NCI-H2171 treated with DMSO at 0.1 percent for 48 hours (cell line): ENCODE measurements around the gene MAP3K9.

ENCODE experiments used
- DNase-seq: peaks from one replicate; lab custom pipeline; 2025; lab: John Stamatoyannopoulos, UW

Gene MAP3K9

DNA sequence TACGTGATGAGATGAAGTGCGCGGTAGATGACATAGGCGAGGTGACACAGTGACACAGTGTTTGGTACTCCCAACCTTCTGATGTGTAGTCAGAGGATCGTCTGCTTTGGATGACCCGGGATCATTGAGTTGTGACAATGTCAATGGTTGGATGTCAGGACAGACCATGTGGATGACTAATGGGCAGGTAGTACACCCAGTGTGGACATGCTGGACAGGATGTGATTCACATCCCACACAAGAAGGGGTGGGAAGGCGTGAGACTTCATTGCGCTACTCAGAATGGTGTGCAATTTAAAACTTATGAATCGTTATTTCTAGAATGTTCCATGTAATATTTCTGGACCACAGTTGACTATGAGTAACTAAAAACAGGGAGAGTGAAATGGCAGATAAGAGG lies 23.8 kb downstream of the MAP3K9 start:
- DNase-seq = no peak

DNA sequence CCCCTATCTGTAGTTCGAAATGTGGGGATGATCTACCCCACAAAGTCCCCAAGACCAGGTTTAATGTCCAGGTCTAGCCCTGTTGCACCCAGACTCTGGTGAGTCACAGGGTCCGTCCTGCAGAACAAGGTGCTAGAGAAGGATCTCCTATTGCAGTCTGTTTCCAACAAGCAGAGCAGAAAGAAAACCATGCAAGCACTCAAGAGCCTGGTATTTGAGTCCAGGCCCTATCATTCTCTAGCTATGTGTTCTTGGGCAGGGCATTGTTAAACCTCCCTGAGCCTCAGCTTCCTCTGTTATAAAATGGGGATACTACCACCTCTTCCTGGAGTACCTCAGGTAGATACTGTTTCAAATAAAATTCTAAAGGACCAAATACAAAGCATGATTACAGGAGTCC lies 24.4 kb downstream of the MAP3K9 start:
- no peak for DNase-seq

DNA sequence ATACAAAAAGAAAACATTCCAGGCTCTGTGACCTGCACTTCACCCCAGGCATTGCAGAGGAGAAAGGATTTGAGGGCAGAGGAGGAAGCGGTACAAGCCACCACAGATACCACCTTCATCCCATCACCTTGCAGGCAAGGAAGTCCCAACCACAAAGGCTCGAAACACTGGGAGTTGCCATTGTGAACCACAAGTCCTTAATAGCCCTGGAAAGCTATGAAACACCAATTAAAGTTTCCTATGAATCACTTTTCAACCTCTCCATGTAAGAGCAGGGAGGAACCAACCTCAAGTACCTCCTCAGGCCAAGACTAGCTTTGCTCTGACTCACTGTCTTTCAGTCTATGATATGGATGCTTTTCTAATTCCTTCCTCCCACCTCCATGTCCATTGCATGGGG lies 27.0 kb downstream of the MAP3K9 start:
- no peak for DNase-seq

DNA sequence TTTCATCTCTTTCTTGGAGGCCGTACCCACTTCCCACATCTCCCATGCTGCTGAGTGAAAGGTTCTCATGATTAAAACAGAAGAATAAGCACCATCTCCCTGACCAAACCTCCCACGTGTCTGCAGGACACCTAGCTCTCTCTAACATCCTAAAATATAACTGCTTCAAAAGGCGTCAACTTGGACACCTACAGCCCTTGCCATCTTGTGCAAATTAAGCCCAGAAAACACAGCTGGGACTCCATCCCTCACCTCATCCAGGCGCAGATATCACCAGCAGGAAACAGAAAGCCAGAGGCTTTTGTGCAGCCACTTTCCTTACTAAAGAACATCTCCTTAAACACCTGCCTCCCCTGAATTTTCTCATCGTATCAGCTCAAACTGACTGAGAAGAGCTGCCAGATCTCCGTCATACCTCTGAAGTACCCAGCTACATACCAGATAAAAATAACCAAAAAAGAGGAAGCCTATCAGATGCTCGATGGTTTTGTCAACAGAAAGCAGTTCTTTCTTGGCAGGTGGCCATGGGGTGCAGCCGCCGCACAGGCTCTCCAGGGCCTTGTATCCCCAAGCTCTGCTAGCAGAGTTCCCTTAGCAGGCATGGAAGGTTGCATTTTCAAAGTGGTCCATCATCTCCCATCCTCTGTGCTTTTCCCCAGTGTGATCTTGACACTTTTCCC lies 28.8 kb downstream of the MAP3K9 start:
- DNase-seq = peak; percentile 60

DNA sequence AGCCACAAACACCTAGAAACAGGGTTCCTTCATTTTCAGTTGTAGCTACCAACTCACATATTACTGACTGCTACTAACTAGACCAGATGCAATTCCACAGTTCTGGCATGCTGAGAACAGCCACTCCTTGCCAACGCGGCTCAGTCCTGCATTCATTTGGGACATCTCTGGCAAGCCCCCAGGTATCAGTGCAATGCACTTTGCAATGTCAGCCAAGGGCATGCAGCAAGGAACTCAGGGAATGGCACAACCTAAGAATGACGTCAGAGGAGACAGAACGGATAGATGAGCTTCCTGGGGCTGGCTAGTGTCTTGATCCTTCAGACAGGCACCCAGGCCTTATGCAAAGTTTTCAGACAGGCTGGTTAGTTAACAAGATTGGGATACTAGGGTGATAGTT lies 29.6 kb downstream of the MAP3K9 start:
- no peak for DNase-seq

DNA sequence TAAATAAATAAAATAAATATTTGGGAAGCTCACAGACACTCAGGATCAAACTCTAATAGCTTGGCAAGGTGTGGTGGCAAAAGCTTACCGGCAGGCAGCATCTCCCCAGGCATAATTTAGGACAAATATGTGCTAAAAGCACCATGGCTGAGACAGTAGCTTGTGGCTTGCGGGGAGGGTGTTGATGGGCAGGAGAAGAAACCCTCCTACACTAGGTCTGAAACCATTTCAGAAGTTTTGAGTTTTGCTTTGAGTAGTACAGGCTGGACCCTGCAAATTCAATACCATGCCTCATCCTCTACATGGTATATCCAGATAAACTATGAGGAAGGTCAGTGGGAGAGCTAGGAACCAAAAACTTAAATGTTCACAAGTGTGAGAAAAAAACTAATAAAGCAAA lies 33.1 kb downstream of the MAP3K9 start:
- no peak for DNase-seq

DNA sequence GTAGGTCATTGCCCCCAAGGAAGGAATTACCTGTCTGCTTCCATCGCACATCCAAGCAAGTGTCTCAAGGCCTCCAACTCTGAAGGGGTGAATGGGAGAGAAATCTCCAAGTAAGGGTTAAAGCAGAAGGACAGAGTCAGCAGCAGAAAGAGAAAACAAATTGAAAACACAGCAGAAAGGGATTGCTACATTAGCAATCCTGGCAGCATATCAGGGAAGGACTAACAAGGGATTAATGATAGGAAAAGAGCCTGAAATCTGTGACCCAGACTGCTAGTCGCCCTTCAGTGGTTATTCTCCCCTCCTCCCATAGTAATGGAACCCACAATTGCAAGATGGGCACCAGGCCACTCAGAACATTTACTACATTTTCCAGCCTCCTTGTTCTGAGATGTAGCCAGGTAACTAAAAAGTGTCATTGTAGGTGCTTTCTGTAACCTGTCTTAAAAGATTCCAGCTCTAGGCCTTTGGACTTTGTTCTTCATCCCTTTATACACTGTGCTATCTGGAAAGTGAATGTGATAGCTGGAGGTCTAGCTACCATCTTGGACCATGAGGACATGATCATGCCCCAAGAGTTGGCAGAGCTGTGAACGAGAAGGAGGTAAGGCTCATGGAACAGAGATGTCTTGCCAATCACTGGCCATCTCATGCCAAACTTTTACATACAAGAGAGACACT lies 36.0 kb downstream of the MAP3K9 start:
- DNase-seq = no peak

DNA sequence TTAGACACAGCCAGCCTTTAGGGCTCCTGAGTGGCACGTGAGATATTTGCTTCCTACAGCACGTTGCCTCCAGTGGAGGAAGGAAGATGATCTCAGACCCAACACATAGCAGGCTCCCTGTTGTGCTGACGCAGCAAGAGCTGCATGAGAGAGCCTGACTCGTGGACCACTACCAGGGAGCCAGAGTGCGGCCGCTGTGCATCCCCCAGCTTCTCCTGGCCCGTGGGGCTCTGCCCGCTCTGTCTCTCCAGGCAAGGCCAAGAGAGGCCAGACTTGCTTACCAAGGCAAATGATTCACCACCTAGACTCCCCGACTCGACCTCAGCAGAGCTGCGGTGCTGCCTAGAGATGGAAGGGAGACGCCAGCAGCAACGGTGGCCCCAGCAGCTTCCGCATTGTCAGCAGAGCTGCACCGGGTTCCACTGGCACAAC lies 37.5 kb downstream of the MAP3K9 start:
- DNase-seq = no peak

DNA sequence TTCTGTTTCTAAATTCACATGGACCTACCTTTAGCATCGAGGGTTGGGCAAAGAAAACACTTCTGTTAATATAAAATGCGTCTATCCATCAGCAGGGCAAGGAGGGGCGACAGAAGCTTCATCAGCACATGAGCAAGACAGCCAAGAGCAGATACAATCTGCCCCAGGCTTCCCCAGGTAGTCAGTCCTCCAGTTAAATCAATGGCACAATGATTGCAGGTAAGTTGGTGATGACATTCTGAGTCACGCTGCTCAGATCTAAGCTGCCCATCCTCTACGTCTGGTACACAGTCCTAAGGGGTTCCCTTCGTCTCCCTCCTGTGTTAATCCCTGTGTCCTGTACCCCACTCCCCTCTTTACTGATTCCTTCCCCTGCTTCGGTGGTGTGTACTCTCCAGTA lies 38.8 kb downstream of the MAP3K9 start:
- no peak for DNase-seq

DNA sequence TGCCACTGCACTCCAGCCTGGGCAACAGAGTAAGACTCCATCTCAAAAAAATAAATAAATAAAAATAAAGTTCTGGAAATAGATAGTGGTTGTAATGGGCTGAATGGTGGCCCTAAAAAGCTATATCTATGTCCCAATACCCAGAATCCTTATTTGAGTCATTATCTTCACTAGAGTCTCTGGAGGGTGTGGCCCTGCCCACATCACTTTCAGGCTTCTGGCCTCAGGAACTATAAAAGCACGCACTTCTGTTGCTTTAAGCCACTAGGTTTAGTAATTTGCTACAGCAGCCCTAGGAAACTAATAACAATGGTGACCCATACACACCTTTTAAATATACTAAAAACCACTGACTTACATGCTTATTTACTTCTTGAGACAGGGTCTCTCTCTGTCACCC lies 49.9 kb downstream of the MAP3K9 start:
- DNase-seq = no peak

DNA sequence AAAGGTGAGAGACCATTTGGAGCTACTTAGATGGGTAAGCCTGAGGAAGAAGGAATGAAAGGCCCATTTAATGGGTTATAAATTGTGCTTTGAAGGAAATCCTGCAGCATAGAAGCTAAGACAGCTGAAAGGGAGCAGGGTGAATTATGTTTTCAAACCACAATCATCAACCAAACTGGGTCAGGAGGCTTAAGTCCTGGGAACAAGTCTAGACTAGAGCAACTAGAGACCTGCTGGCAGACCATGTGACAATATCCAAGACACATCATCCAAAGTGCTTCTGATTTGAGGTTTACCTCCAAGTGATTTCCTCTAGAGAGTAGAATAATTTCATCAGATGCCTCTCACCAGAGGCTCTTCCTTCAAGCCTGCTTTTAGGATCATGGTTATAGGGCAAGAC lies 53.7 kb downstream of the MAP3K9 start:
- DNase-seq = peak; percentile 36

DNA sequence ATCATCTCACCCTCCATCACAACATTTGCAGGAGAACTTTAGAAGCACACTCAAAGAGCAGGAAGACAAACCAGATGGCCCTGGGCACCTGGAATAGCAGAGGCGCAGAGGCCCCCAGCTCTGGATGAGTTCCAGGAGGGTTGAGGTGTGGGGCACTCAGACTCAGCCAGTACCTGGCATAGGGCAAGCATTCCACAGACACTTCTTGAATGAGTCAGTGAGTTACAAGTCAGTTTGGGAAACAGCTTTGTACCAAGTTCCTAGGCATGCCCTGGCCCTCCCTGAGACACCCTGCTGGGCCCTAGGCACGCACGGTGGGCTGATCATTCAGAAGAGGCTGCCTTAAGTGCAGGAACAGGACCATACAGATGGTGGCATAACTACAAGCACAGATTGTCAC lies 54.3 kb downstream of the MAP3K9 start:
- peak; percentile 96 for DNase-seq

DNA sequence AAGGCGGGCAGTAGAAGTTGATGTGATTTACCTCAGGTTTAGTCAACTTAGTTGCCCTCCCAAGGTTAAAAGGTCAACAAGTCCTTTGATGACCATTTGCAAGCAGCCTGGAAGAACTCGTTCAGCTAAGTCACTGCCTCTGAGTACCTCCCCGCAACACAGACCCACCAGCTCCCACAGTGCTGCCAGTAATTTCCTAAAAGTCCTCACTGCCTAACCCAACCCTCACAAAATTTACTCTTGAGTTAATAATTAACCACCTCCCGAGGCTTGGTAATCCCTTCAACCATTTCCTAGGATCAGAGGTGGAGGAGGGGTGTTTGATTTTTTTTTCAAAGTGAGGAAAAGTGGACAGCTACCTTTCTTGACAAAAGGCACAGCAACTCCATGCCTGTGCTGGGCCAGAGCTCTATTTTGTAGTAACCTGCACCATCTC lies 55.8 kb downstream of the MAP3K9 start:
- DNase-seq = no peak

DNA sequence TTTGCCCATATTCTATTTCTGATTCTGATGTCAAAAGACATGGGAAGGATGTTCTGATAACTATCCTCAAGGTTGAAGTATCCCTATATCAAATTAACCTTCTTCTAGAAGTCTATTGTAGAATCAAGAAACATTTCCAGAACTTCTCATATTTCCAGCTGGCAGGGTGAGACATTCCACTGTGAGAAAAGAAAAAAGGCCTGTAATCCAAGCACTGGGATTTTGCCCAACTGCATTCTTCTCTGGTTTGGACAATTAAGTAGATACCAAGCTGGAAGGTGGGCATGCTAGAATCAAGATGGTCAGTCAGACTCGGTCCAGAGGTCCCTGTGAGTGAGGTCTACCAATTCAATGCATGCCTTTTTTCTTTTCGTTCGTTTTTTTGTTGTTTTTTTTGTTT lies 60.9 kb downstream of the MAP3K9 start:
- no peak for DNase-seq

DNA sequence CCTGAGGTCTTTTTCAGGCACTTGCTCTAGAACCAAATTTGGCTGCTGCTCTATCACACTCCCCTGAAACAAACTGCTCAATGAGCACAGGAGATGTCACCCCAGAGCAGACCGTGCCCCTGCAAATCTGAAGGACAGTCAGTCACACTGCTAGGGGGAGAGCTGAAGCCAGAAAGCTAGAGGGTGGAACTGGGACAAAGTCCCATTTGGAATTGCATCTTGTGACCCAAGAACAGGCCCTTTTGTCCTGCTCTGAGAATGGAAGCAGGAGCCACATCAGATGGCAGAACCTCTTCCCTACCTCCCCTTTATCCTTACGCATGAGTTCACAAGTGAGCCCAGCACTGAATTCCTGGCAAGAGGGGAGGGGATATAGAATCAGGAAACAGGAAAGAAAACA lies 64.7 kb downstream of the MAP3K9 start:
- DNase-seq = no peak

DNA sequence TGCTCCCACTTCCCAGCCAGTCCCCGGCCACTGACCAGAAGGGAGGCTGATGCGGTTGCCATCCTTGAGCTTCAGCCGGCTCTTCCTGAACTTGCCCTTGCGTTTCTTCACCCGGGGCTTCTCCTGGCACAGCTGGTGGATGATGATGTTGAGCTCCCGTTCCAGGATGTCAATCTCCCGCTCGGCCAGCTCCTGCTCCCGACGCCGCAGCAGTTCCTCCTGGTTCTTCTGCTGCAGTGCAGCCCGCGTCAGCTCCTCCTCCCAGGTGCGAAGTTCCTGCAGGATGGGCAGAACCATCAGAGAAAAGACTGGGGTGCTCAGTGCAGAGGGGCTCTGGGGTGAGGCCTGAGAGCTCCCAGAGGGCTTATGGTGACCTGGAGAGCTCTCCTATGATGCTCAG lies 67.0 kb downstream of the MAP3K9 start:
- no peak for DNase-seq

DNA sequence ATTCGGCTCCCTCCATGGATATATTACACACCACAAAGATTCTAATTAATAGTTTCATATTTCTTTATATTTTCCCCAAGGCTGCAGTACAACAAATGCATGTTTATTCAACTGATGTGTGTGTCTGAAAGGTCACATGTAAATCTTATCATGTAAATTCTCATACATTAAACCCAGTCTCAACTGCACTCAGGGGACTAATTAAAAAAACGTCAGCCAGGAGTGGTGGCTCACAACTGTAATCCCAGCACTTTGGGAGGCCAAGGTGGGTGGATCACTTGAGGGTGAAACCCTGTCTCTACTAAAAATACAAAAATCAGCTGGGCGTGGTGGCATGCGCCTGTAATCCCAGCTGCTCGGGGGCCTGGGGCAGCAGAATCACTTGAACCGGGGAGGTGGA lies 67.8 kb downstream of the MAP3K9 start:
- DNase-seq = no peak

DNA sequence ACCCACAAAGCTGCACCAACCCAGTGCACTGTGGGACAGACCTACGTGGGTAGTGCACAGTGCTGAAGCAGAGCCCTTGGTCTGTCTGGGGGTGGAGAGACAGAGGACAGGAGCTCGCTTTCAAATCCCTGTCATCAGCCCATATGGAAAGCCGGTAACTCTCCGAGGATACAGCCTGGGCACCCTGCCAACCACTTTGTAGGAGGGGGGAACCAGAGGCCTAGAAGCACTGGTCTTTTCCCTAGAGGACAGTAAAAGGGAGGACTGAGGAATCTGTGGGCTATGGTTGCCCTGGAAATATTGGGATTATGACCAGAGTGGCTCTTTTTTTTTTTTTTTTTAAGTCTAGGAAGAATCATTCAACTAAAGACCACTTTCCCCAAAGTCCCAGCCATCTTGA lies 74.3 kb downstream of the MAP3K9 start:
- DNase-seq = peak; percentile 96

DNA sequence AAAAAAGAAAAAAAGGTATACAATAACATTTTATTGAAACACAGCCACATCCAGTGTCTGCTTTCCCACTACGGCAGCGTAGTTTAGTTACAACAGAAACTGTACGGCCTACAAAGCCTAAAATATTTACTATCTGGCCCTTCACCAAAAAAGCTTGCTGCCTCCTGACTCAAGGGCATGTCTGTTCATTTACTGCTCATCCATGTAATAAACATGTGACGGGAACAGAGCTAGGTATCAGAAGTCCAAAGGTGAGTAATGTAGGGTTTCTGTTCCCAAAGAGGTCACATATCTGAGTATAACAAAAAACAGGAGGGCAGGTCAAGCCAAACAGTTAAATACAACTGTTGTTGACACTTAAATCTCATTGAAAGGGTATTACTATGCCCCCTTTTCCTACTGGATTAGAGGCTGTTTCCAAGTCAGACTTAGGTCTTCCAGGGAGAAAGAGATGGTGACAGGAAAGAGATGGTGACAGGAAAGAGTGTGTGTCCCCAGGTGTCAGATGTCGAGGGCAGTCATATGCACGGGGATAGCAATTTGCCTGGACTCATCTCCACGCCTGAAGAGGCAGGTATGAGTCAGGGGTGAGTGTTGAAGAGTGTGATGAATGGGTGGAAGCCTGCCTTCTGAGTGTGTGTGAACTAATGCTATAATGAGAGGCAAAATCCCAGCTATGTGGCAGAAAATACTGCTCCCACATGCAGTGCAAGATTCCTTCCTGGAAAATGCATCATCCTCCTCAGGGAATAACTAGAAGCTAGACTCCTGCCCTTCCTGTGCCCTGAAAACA lies 77.7 kb downstream of the MAP3K9 start:
- DNase-seq = no peak

DNA sequence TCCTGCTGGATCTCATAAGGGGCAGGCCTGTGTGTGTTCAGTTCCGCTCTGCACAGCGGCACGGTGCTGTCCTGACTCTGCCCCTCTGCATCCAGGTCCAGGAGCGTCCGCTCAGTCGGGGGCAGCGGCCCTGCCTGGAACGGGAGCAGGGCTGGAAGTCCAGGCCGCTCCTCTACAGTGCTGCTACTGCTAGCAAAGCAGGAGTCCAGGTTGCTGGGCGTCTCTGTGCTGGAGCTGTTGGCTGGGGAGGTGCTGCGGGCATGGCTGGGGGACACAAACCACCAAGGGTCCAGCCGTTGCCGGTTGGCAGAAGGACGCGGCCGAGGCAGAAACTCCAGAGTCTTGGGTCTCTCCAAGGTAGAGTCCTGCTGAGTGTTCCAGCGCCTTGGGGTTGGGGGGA lies 78.9 kb downstream of the MAP3K9 start:
- no peak for DNase-seq

DNA sequence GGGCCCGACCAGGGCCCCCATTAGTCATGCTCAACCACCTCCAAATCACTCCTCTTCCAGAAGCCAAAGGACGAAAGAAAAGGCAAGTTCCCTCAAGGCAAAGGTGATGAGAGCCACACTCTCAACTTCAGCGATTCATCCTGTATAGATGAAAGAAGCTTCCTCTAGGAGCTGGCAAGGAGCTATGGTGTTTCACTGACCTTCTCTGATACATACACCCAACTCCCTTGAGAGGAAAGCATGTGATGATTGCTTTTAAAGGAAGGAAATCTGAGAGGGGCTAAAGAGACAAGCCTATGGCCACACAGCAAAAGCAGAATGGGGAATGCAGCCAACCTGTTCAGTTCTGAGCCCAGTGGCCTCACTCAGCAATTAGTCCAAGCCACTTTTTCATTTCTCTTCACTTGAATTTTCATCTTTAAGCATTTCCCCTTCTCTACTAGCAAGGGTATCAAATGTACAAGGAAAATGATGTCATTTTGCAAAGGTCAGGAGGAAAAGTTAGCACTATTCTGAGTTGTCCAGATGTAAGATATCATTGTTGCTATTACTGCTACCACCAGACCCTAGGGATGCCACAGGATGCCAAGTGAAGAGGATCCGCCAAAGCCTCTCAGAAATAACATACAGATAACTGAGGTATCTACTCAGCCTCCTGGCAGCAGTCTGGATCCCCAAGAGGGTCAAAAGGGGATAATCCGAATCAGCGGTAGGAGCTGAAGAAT lies 82.5 kb downstream of the MAP3K9 start:
- DNase-seq = peak; percentile 62

DNA sequence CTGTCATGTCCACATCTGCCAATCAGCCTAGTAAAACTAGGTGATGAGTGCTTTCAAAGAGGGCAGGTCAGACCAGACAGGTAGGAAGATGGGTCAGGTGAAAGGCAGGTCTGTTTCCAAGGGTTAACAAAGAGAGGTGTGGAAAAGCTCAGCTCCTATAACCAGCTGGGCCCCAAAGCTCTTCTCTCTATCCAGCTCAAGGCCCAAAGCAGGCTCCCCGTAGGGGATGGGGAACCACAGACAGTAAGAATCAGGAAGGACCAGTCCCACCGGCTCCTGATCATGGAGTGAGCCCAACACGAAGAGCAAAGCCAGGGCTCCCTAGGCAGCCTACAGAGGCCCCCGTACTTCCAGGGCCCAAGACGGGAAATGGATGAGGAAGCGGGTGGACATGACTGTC lies 84.4 kb downstream of the MAP3K9 start:
- no peak for DNase-seq

DNA sequence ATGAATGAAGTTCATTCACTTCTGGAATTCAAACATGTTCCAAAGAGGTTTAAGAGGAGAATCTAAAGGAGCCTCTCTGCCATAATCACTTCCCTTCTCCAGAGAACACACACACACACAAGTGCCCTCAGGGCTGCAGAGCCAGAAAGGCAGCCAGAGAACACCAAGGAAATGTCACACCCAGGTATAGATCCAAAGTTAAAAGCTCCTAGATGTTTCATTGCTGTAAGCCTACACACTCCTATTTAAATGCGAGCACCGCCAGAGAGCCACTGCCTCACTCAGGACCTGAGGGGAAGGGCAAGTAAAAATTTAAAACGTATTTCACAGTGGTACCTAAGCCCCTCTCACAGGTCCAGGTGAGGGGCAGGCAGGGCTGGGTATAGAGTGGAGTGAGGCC lies 85.2 kb downstream of the MAP3K9 start:
- no peak for DNase-seq
